Measurements from ENCODE around the gene SETD1B. TPM values are rescaled to one million over a fixed set of nuclear protein-coding genes. Genes with fewer than 3 reads are reported as not detected.
"Not testable (repeated sequence)": the region's sequence is repeated elsewhere in the genome, so short reads cannot be mapped to it uniquely, and the experiment has no call there.

Gene SETD1B
- total RNA-seq, 1 donor: 5.8 TPM

GRCh38 chr12:121860257-121860656 is 56.4 kb downstream of the SETD1B start:
- Histone ChIP-seq H3K4me3 (ENCODE audit: insufficient read depth, low read length) (no peak overlapping the region), H2AFZ (ENCODE audit: low read length) (no peak overlapping the region), H3K4me1 (ENCODE audit: insufficient read depth, low read length) (peaks cover 24% of the 10 kb centered on the region), H3K9me3 (ENCODE audit: low read depth, low read length) (no peaks in the 10 kb centered on the region), H3K36me3 (ENCODE audit: insufficient read depth, low read length) (no peaks in the 10 kb centered on the region), H3K79me2 (ENCODE audit: insufficient read depth, low read length) (no peaks in the 10 kb centered on the region), H3K27me3 (ENCODE audit: insufficient read depth, low read length) (peaks cover 7% of the 10 kb centered on the region), H3K27ac (ENCODE audit: low read depth, low read length) (no peak overlapping the region), H4K20me1 (ENCODE audit: insufficient read depth, low read length) (no peaks in the 10 kb centered on the region), H3K4me2 (ENCODE audit: insufficient read depth, low read length) (no peak overlapping the region)
- no peak for DNase-seq (ENCODE audit: insufficient read length, low spot score, missing footprints)
- no peak for TF ChIP-seq CTCF (IDR thresholded peaks at IDR 0.05; ENCODE audit: extremely low read depth, low read depth, low read length)

- not testable (repeated sequence) for H3K27me3 ChIP-seq (ENCODE audit: insufficient read depth, low read length); H3K9me3 ChIP-seq (ENCODE audit: low read depth, low read length); H3K36me3 ChIP-seq (ENCODE audit: insufficient read depth, low read length); H3K4me3 ChIP-seq (ENCODE audit: insufficient read depth, low read length); H3K27ac ChIP-seq (ENCODE audit: low read depth, low read length); H3K4me2 ChIP-seq (ENCODE audit: insufficient read depth, low read length); DNase-seq (ENCODE audit: insufficient read length, low spot score, missing footprints); H3K79me2 ChIP-seq (ENCODE audit: insufficient read depth, low read length); H2AFZ ChIP-seq (ENCODE audit: low read length); H4K20me1 ChIP-seq (ENCODE audit: insufficient read depth, low read length)
- peaks cover 24% of the 10 kb centered on the region for H3K4me1 ChIP-seq (ENCODE audit: insufficient read depth, low read length)
Measured at GRCh38 chr12:121860699-121861098, 56.9 kb downstream of the SETD1B start.

- DNase-seq (ENCODE audit: insufficient read length, low spot score, missing footprints): peak; percentile 32
- Histone ChIP-seq H3K9me3 (ENCODE audit: low read depth, low read length) (no peaks in the 10 kb centered on the region), H3K79me2 (ENCODE audit: insufficient read depth, low read length) (no peaks in the 10 kb centered on the region), H2AFZ (ENCODE audit: low read length) (peak overlapping the region; percentile 80), H4K20me1 (ENCODE audit: insufficient read depth, low read length) (no peaks in the 10 kb centered on the region), H3K4me1 (ENCODE audit: insufficient read depth, low read length) (peaks cover 24% of the 10 kb centered on the region), H3K4me3 (ENCODE audit: insufficient read depth, low read length) (peak overlapping the region; percentile 46), H3K4me2 (ENCODE audit: insufficient read depth, low read length) (peak overlapping the region; percentile 78), H3K36me3 (ENCODE audit: insufficient read depth, low read length) (no peaks in the 10 kb centered on the region), H3K27me3 (ENCODE audit: insufficient read depth, low read length) (peaks cover under 1% of the 10 kb centered on the region), H3K27ac (ENCODE audit: low read depth, low read length) (peak overlapping the region; percentile 24)
- TF ChIP-seq CTCF (IDR thresholded peaks at IDR 0.05; ENCODE audit: extremely low read depth, low read depth, low read length): no peak
Measured at GRCh38 chr12:121861636-121862254, 57.9 kb downstream of the SETD1B start.

- H4K20me1 ChIP-seq (ENCODE audit: insufficient read depth, low read length): no peaks in the 10 kb centered on the region
- peaks cover 10% of the 10 kb centered on the region for H3K4me1 ChIP-seq (ENCODE audit: insufficient read depth, low read length)
- no peak overlapping the region for H3K4me2 ChIP-seq (ENCODE audit: insufficient read depth, low read length)
- H3K79me2 ChIP-seq (ENCODE audit: insufficient read depth, low read length): no peaks in the 10 kb centered on the region
- H3K36me3 ChIP-seq (ENCODE audit: insufficient read depth, low read length): no peaks in the 10 kb centered on the region
- no peak overlapping the region for H2AFZ ChIP-seq (ENCODE audit: low read length)
- peak overlapping the region; percentile 54 for H3K27ac ChIP-seq (ENCODE audit: low read depth, low read length)
- H3K4me3 ChIP-seq (ENCODE audit: insufficient read depth, low read length): no peak overlapping the region
- peak; percentile 61 for DNase-seq (ENCODE audit: insufficient read length, low spot score, missing footprints)
- H3K9me3 ChIP-seq (ENCODE audit: low read depth, low read length): no peaks in the 10 kb centered on the region
- H3K27me3 ChIP-seq (ENCODE audit: insufficient read depth, low read length): no peaks in the 10 kb centered on the region
- no peak for TF ChIP-seq CTCF (IDR thresholded peaks at IDR 0.05; ENCODE audit: extremely low read depth, low read depth, low read length)
Measured at GRCh38 chr12:121866331-121866730, 62.5 kb downstream of the SETD1B start.

- not testable (repeated sequence) for H3K27ac ChIP-seq (ENCODE audit: low read depth, low read length); H3K27me3 ChIP-seq (ENCODE audit: insufficient read depth, low read length); H3K36me3 ChIP-seq (ENCODE audit: insufficient read depth, low read length); H4K20me1 ChIP-seq (ENCODE audit: insufficient read depth, low read length); H2AFZ ChIP-seq (ENCODE audit: low read length); DNase-seq (ENCODE audit: insufficient read length, low spot score, missing footprints); H3K79me2 ChIP-seq (ENCODE audit: insufficient read depth, low read length); H3K4me3 ChIP-seq (ENCODE audit: insufficient read depth, low read length); H3K4me2 ChIP-seq (ENCODE audit: insufficient read depth, low read length); H3K9me3 ChIP-seq (ENCODE audit: low read depth, low read length)
- H3K4me1 ChIP-seq (ENCODE audit: insufficient read depth, low read length): peaks cover 11% of the 10 kb centered on the region
Measured at GRCh38 chr12:121869229-121869628, 65.4 kb downstream of the SETD1B start.
